HFF-Myc (cell line): ENCODE measurements around the gene TBCCD1.
A peak's percentile ranks its signal among the peaks of the same experiment; 100 is the strongest.

Experiments used
- DNase-seq: peaks from one replicate; pipeline ENCODE4 v3.0.0-alpha.2; 2011; ENCODE audit warnings: low read depth; ENCODE audit errors: extremely low read depth
- H3K4me3 ChIP-seq: replicated peaks from 2 replicates; pipeline ENCODE4 v1.5.1; 2011; ENCODE audit warnings: low read depth, mild to moderate bottlenecking, control low read depth, low read length
- TF ChIP-seq, protein P1 (sequence below): IDR thresholded peaks from 2 replicates; pipeline ENCODE4 v1.5.1; 2012; ENCODE audit warnings: mild to moderate bottlenecking, low read depth, low read length, control low read depth; ENCODE audit errors: missing control alignments

Gene TBCCD1

GRCh38 chr3:186551387-186551786 lies 15.8 kb downstream of the TBCCD1 start:
- no peak overlapping the region for H3K4me3 ChIP-seq
- TF ChIP-seq, protein P1, sequence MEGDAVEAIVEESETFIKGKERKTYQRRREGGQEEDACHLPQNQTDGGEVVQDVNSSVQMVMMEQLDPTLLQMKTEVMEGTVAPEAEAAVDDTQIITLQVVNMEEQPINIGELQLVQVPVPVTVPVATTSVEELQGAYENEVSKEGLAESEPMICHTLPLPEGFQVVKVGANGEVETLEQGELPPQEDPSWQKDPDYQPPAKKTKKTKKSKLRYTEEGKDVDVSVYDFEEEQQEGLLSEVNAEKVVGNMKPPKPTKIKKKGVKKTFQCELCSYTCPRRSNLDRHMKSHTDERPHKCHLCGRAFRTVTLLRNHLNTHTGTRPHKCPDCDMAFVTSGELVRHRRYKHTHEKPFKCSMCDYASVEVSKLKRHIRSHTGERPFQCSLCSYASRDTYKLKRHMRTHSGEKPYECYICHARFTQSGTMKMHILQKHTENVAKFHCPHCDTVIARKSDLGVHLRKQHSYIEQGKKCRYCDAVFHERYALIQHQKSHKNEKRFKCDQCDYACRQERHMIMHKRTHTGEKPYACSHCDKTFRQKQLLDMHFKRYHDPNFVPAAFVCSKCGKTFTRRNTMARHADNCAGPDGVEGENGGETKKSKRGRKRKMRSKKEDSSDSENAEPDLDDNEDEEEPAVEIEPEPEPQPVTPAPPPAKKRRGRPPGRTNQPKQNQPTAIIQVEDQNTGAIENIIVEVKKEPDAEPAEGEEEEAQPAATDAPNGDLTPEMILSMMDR, result no peak
- no peak for DNase-seq

- TF ChIP-seq, protein P1, result no peak
- DNase-seq, result no peak
- no peak overlapping the region for H3K4me3 ChIP-seq
These were observed 17.6 kb downstream of the TBCCD1 start for GRCh38 chr3:186549497-186549896.

DNA sequence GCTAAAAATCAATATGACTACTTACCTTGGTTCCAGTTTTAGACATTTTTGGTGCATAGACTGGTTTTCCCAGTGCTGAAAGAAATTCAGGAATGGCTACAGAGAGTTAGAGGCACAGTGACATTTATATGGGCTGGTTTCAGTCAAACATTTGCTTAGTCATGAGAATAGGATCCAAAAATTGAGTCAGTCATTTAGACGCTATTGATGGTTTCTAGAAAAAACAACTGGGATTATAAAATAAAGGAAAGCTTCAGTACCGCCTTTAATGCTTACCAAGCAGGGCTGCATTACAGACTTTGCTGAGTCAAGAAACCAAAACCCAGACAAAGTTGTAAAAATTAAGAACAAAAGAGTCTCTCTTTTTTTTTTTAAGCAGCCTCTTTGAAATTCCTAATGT lies 22.9 kb downstream of the TBCCD1 start, which contains the start of gene CRYGS:
TSS of gene CRYGS (minus strand) at position 100 of the 400 bp plus-strand sequence. CDS start at position 46, 54 bp downstream.
- DNase-seq, result no peak
- no peak within 1 kb of the TSS for H3K4me3 ChIP-seq
- TF ChIP-seq, protein P1, result no peak

- no peak for DNase-seq
- H3K4me3 ChIP-seq, result no peak overlapping the region
- TF ChIP-seq, protein P1, result no peak
These were observed 26.3 kb downstream of the TBCCD1 start for GRCh38 chr3:186540835-186541226.

- H3K4me3 ChIP-seq, result no peak overlapping the region
- peak; percentile 48 for DNase-seq
These were observed 26.8 kb downstream of the TBCCD1 start for GRCh38 chr3:186540221-186540834.

DNA sequence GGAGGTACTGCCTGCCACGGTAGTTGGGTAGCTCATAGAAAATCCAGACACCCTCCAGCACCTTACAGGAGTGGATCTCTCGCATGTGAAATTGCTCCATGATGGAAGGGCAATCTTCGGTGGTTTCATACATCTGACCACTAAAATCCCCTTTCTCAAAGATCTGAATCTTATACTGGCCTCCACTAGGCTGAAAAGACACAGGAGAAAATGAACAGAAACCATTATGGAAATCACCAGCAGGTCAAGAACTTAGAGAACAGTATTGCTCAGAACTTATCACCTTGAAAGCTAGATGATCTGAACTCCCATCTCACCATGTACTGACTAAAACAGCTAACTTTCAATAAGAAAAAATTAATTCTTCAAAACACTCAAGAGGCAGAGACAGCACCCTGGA lies 28.4 kb downstream of the TBCCD1 start:
- TF ChIP-seq, protein P1, result no peak
- H3K4me3 ChIP-seq, result no peak overlapping the region
- no peak for DNase-seq

More at GRCh38 chr3:186540221-186540834, 26.8 kb downstream of the TBCCD1 start:
- TF ChIP-seq, protein P1, result peak; percentile 56
